HCT116 (cell line): ENCODE results near the gene RHOU.

Source experiments
- ELF1 ChIP-seq: IDR thresholded peaks from 2 replicates; pipeline ENCODE4 v1.6.1; 2012; ENCODE audit warnings: low read depth, borderline replicate concordance
- EZH2phosphoT487 ChIP-seq: fragments of 200-600 bp; IDR thresholded peaks from 2 replicates; pipeline ENCODE4 v1.6.1; 2018; ENCODE audit warnings: antibody characterized with exemption, borderline replicate concordance
- POLR2A ChIP-seq: IDR thresholded peaks from 2 replicates; pipeline ENCODE4 v1.7.0; 2011; ENCODE audit warnings: borderline replicate concordance; ENCODE audit not compliant: insufficient read depth, insufficient read length; ENCODE audit errors: extremely low read depth
- SRF ChIP-seq: IDR thresholded peaks from 2 replicates; pipeline ENCODE4 v1.6.1; 2012; ENCODE audit warnings: low read depth
- TF ChIP-seq, protein P1 (sequence below), 3 experiments: fragments of 200-600 bp in 1 of 3; sonication (generic) in 1 of 3; IDR thresholded peaks in 2 of 3; conservative IDR thresholded peaks in 1 of 3; 2 replicates each; pipeline ENCODE4 v1.5.1; 2012 to 2017; ENCODE audit warnings: low read depth in 2 of 3, low read length in 2 of 3, antibody characterized with exemption in 1 of 3, borderline replicate concordance in 1 of 3, control low read depth in 1 of 3, mild to moderate bottlenecking in 1 of 3, mixed read lengths in 1 of 3, mixed run types in 1 of 3, moderate library complexity in 1 of 3; ENCODE audit not compliant: insufficient read depth in 1 of 3

- TF ChIP-seq ELF1 (no peak), POLR2A (no peak), EZH2phosphoT487 (no peak), SRF (no peak)
- TF ChIP-seq, protein P1, sequence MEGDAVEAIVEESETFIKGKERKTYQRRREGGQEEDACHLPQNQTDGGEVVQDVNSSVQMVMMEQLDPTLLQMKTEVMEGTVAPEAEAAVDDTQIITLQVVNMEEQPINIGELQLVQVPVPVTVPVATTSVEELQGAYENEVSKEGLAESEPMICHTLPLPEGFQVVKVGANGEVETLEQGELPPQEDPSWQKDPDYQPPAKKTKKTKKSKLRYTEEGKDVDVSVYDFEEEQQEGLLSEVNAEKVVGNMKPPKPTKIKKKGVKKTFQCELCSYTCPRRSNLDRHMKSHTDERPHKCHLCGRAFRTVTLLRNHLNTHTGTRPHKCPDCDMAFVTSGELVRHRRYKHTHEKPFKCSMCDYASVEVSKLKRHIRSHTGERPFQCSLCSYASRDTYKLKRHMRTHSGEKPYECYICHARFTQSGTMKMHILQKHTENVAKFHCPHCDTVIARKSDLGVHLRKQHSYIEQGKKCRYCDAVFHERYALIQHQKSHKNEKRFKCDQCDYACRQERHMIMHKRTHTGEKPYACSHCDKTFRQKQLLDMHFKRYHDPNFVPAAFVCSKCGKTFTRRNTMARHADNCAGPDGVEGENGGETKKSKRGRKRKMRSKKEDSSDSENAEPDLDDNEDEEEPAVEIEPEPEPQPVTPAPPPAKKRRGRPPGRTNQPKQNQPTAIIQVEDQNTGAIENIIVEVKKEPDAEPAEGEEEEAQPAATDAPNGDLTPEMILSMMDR (IDR thresholded peaks at IDR 0.05 in 2 of 3, conservative IDR thresholded peaks at IDR 0.05 in 1 of 3; ENCODE audit: borderline replicate concordance in 1 of 3, insufficient read depth in 1 of 3, low read depth in 2 of 3, low read length in 2 of 3): no peak
Observed at GRCh38 chr1:228750915-228751314, 15.6 kb downstream of the RHOU start.
